Gastroesophageal sphincter (tissue), 3 donors: ENCODE data around the gene HERC2.

Source experiments
- CTCF ChIP-seq, 4 experiments: fragments of 200-600 bp in 2 of 4; fragments of 450-650 bp in 2 of 4; sonication (generic) in 1 of 4; IDR thresholded peaks; one replicate each; pipeline ENCODE4 v1.5.1; 2017 to 2019; ENCODE audit warnings: antibody characterized with exemption in 4 of 4, mild to moderate bottlenecking in 2 of 4, moderate library complexity in 2 of 4
- EP300 ChIP-seq: sonication (generic); formaldehyde crosslinking; IDR thresholded peaks from one replicate; pipeline ENCODE4 v1.6.1; 2017; ENCODE audit warnings: antibody characterized with exemption, mild to moderate bottlenecking
- POLR2A ChIP-seq, 2 donors: fragments of 450-650 bp; IDR thresholded peaks; one replicate each; pipeline ENCODE4 v1.6.1; 2017; ENCODE audit warnings: antibody characterized with exemption in 2 of 2, mild to moderate bottlenecking in 2 of 2, moderate library complexity in 1 of 2

GRCh38 chr15:28269097-28269496, 52.9 kb downstream of the HERC2 start:
- TF ChIP-seq CTCF (IDR thresholded peaks at IDR 0.05) = no peak
- no peak for TF ChIP-seq POLR2A (IDR thresholded peaks at IDR 0.05)
- no peak for TF ChIP-seq EP300
